Naive thymus-derived CD8-positive, alpha-beta T cell (primary cell): ENCODE data around the gene UBR4. TPM values are rescaled to one million over a fixed set of nuclear protein-coding genes. Genes with fewer than 3 reads are reported as not detected.

Source experiments
- ATAC-seq, 2 donors: fragments of 150-1000 bp; cut with Tn5 transposase in 1 of 2; sonication (Bioruptor Pico), chemical (Tn5 transposase) in 1 of 2; 1 replicate in 1 of 2; 2 replicates in 1 of 2; pipeline ENCODE4 v1.10.0; 2021; ENCODE audit warnings: mild to moderate bottlenecking in 2 of 2, moderate library complexity in 2 of 2
- POLR2A ChIA-PET: fragments of 350-600 bp; sonication (Branson Sonifier 250); formaldehyde crosslinking; loops from one replicate; lab custom pipeline; 2021; ENCODE audit warnings: antibody characterized with exemption; lab: Charles Lee
- DNase-seq, 10 donors: peaks; one replicate each; pipeline versions ENCODE4 v3.0.0 to v3.0.0-alpha.2; 2020 to 2022
- H3K27ac Mint-ChIP-seq, 10 donors: one replicate each; pipeline ENCODE4 v1.8.0; 2020 to 2022; ENCODE audit warnings: mild to moderate bottlenecking in 10 of 10, mixed read lengths in 10 of 10, moderate library complexity in 4 of 10, inconsistent platforms in 1 of 10
- H3K27me3 Mint-ChIP-seq, 5 donors: one replicate each; pipeline ENCODE4 v1.8.0; 2021 to 2022; ENCODE audit warnings: mixed read lengths in 5 of 5
- H3K36me3 Mint-ChIP-seq, 3 donors: one replicate each; pipeline ENCODE4 v1.8.0; 2020 to 2022; ENCODE audit warnings: mixed read lengths in 3 of 3, mild to moderate bottlenecking in 2 of 3, inconsistent platforms in 1 of 3
- H3K4me1 Mint-ChIP-seq, 4 donors: one replicate each; pipeline ENCODE4 v1.8.0; 2021 to 2022; ENCODE audit warnings: mixed read lengths in 4 of 4
- H3K4me3 Mint-ChIP-seq, 10 donors: one replicate each; pipeline ENCODE4 v1.8.0; 2020 to 2022; ENCODE audit warnings: mild to moderate bottlenecking in 10 of 10, mixed read lengths in 10 of 10, moderate library complexity in 6 of 10, inconsistent platforms in 1 of 10
- H3K9me3 Mint-ChIP-seq, 9 donors: one replicate each; pipeline ENCODE4 v1.8.0; 2020 to 2022; ENCODE audit warnings: mixed read lengths in 9 of 9, mild to moderate bottlenecking in 3 of 9, inconsistent platforms in 1 of 9, moderate library complexity in 1 of 9
- polyA plus RNA-seq, 3 donors: library from polyadenylated mRNA; unstranded; fragments of 300-500 nt; fragmentation: Illumina TruSeq; gene quantifications; one replicate each; pipeline ENCODE4 v1.2.3, GENCODE V29; 2021
- total RNA-seq, 8 experiments: library from RNA in 2 of 8; stranded (reverse) in 2 of 8; gene quantifications; one replicate each; pipeline ENCODE4 v1.2.3 and lab custom pipeline; 2021 to 2026

Gene UBR4
- total and polyA plus RNA-seq, 5 experiments from 2014 or later, result 10.2 to 156 (median 23.0) TPM

GRCh38 chr1:19096036-19096833, 113.8 kb downstream of the UBR4 start:
- H3K27me3 Mint-ChIP-seq, result no peaks in the 10 kb centered on the region
- H3K27ac Mint-ChIP-seq, result peak overlapping the region in 2 of 10 donors; percentile 23 to 29
- H3K36me3 Mint-ChIP-seq, result peaks cover 0 to 100% (median 49%) of the 10 kb centered on the region in 3 donors
- POLR2A ChIA-PET, result no interaction called here
- ATAC-seq, result no peak
- DNase-seq, result peak in 3 of 10 donors; percentile 21 to 65 (median 24)
- H3K9me3 Mint-ChIP-seq, result no peaks in the 10 kb centered on the region
- no peaks in the 10 kb centered on the region for H3K4me1 Mint-ChIP-seq
- no peak overlapping the region for H3K4me3 Mint-ChIP-seq

GRCh38 chr1:19091196-19091953, 118.7 kb downstream of the UBR4 start:
- Mint-ChIP-seq H3K4me1 (peaks cover 0 to 2% (median 0%) of the 10 kb centered on the region in 4 donors), H3K36me3 (peaks cover 10 to 98% (median 63%) of the 10 kb centered on the region in 3 donors), H3K9me3 (no peaks in the 10 kb centered on the region), H3K4me3 (no peak overlapping the region), H3K27ac (peak overlapping the region in 2 of 10 donors; percentile 8 to 65), H3K27me3 (no peaks in the 10 kb centered on the region)
- ATAC-seq (no peak), DNase-seq (no peak)
- POLR2A ChIA-PET, result interaction anchor here (0.5 to 0.7 kb wide), 2 partner anchors 20 to 157 kb away, joined by 3 read pairs; no protein-coding TSS in a partner anchor

- Mint-ChIP-seq H3K27me3 (no peaks in the 10 kb centered on the region), H3K4me3 (no peak overlapping the region), H3K9me3 (no peaks in the 10 kb centered on the region), H3K4me1 (peaks cover 0 to 2% (median 0%) of the 10 kb centered on the region in 4 donors), H3K36me3 (peaks cover 10 to 94% (median 65%) of the 10 kb centered on the region in 3 donors), H3K27ac (peak overlapping the region in 2 of 10 donors; percentile 38 to 44)
- ATAC-seq, result no peak
- POLR2A ChIA-PET, result interaction anchor here (1.0 kb wide), 1 partner anchor 117 kb away, joined by 3 read pairs; no protein-coding TSS in a partner anchor
- no peak for DNase-seq
Observed at GRCh38 chr1:19089524-19089923, 120.5 kb downstream of the UBR4 start.

DNA sequence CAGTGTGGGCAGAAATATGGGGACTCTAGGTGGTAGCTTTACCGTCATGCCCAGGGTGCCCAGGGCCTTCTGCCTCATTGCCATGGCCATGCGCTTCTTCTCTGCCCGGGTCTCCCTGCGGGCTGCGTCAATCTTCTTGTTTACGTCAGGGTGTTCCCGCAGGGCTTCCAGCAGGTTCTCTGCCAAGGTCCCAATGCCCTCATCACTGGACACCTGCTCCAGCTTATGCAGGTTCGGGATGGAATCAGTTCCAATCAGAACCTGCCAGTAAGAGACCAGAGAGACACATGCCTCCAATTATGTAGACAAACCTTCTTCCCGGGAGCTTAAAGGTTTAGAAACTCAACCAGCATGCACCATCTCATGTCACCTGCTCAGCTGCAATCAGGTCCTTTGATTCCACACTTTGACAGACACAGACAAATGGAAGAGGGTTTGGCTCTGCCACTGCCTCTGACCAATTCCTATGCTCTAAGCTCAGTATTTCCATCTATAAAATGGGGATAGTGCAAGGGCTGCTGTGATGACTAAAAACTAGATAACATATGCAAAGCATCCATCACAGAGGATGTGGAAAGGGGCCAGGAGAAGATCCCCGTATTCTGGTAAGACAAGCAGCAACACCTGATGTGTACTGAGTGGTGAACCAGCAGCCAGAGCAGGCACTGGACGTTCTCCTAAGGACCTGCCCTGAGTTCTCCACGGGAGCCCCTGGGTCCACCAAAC, 121.2 kb downstream of the UBR4 start:
- Mint-ChIP-seq H3K36me3 (peaks cover 10 to 94% (median 64%) of the 10 kb centered on the region in 3 donors), H3K27me3 (no peaks in the 10 kb centered on the region), H3K4me1 (peaks cover 0 to 2% (median under 1%) of the 10 kb centered on the region in 4 donors), H3K4me3 (no peak overlapping the region), H3K9me3 (no peaks in the 10 kb centered on the region), H3K27ac (peak overlapping the region in 2 of 10 donors; percentile 4 to 37)
- ATAC-seq (no peak), DNase-seq (no peak)
- POLR2A ChIA-PET, result interaction anchor here (1.0 to 1.7 kb wide), 2 partner anchors 13 to 117 kb away, joined by 3 to 4 read pairs; no protein-coding TSS in a partner anchor

DNA sequence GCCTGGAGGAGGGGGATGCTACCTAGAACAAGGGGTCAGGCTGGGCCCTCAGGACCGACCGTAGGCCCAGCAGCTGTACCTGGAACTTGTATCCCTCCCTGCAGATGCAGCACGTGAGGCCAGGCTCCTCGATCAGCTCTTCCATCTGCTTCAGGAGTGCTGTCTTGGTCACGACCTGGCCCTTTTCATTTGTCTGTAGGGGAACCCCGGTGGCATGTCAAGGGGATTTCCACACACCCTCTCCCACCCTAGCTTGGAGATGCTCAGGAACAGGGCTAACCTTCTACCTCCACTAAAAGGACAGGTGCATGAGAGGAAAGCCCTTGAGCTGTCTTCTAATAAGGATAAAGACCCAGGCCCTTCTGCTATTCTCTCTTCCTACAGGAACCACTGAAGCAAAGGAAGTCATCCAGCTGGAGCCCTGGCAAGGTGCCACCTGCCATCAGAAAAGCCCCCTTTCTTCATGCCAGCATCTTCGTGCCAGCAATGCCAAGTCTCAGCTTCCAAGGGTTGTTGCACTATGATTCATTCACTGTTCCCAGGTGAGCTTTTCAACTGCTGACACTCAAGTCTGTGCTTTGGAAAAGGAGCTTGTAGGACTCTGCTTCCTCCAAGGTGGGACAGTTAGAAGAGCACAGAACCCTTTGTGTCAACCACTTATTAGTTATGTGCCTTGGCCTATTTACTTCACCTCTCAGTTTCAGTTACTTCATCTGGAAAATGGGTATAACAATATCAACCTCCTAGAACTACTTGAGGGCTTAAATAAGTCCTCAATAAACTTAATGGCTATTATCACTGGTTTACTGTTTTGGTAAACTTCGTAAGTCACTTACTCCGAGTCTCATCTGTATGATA, 122.1 kb downstream of the UBR4 start:
- Mint-ChIP-seq H3K27me3 (no peaks in the 10 kb centered on the region), H3K27ac (peak overlapping the region in 3 of 10 donors; percentile 24 to 57 (median 34)), H3K4me3 (no peak overlapping the region), H3K9me3 (no peaks in the 10 kb centered on the region), H3K4me1 (peaks cover 0 to 3% (median 1%) of the 10 kb centered on the region in 4 donors), H3K36me3 (peaks cover 10 to 94% (median 66%) of the 10 kb centered on the region in 3 donors)
- ATAC-seq, result peak in 1 of 2 donors; percentile 44
- POLR2A ChIA-PET, result interaction anchor here (1.7 kb wide), 1 partner anchor 12 kb away, joined by 4 read pairs; no protein-coding TSS in a partner anchor
- peak in 1 of 10 donors; percentile 40 for DNase-seq

DNA sequence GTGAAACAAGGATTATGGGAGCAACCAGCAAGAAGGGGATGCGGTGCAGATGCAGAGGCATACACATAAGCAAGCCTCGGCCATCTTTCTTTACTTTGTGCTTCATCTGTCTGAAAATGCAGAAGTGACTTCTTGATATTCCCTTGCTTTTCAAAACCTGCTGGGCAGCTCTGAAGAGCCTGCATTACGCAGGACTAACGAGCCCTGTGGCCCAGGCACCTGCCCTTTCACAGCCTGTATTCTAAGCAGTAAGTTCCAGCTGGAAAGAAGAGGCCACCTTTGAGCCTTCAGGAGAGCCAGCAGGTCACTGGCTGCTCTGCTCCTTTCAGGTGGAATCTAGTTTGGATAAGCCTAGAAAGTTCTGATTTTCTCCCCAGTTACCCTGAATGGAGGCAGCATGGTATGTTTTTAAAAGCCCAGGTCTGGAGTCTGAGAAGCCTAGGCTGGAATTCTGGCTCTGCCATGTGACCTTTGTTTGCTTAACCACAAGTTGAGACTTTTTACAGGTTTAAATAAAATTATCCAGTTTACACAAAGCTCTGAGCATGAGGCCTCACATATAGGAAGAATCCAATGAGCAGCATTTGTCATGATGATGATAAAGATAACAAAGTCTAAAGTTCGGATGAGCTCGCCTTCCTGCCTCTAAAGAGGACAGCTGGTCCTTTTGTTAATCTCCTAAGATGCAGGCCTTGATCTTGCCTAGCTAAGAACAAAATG, 122.9 kb downstream of the UBR4 start:
- Mint-ChIP-seq H3K4me3 (no peak overlapping the region), H3K27me3 (no peaks in the 10 kb centered on the region), H3K9me3 (no peaks in the 10 kb centered on the region), H3K4me1 (peaks cover 0 to 3% (median 1%) of the 10 kb centered on the region in 4 donors), H3K36me3 (peaks cover 11 to 94% (median 60%) of the 10 kb centered on the region in 3 donors), H3K27ac (no peak overlapping the region)
- POLR2A ChIA-PET, result interaction anchor here (1.7 kb wide), 1 partner anchor 11 kb away, joined by 4 read pairs; no protein-coding TSS in a partner anchor
- DNase-seq, result no peak
- ATAC-seq, result no peak

DNA sequence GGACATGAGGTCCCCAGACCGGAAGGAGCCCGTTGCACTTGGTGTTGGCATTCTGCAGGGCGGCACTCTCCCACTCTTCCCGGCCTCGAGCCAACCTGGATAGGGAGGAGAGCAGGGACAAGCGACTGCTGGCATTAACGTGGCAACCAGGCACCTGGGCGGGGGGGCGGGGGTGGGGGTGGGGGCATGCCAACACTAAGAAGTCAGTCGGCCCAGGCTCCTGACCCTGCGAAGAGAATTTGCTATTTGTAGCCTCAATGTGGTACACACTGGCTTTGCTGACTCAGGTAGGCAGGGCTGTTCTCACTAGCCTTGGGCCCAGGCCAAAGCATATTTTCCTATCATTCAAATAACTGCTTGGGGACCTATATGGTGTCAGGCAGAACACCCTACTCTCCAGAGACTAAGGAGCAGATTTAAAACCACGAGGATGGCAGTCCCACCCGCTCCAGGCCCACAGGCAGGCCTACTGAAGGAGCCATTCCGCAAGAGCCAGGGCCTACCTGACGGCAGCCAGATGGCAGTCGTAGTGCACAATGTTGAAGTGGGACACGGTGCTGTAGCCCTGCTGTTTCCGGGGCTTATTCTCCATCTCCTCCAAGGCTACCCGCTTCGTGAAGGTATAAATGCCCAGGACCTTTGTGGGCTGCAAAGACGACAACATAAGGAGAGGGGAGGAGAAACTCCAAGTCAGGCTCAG, 123.7 kb downstream of the UBR4 start:
- Mint-ChIP-seq H3K36me3 (peaks cover 18 to 94% (median 62%) of the 10 kb centered on the region in 3 donors), H3K4me1 (peaks cover 0 to 3% (median 1%) of the 10 kb centered on the region in 4 donors), H3K4me3 (no peak overlapping the region), H3K9me3 (no peaks in the 10 kb centered on the region), H3K27me3 (no peaks in the 10 kb centered on the region), H3K27ac (peak overlapping the region in 1 of 10 donors; percentile 7)
- DNase-seq (peak in 1 of 10 donors; percentile 34), ATAC-seq (no peak)
- POLR2A ChIA-PET, result no interaction called here

- peaks cover 8 to 94% (median 52%) of the 10 kb centered on the region in 3 donors for H3K36me3 Mint-ChIP-seq
- POLR2A ChIA-PET, result no interaction called here
- no peak overlapping the region for H3K4me3 Mint-ChIP-seq
- DNase-seq (peak in 1 of 10 donors; percentile 51), ATAC-seq (no peak)
- peaks cover 0 to 3% (median 1%) of the 10 kb centered on the region in 4 donors for H3K4me1 Mint-ChIP-seq
- H3K9me3 Mint-ChIP-seq, result no peaks in the 10 kb centered on the region
- H3K27ac Mint-ChIP-seq, result no peak overlapping the region
- H3K27me3 Mint-ChIP-seq, result no peaks in the 10 kb centered on the region
Observed at GRCh38 chr1:19084206-19084738, 125.8 kb downstream of the UBR4 start.

DNA sequence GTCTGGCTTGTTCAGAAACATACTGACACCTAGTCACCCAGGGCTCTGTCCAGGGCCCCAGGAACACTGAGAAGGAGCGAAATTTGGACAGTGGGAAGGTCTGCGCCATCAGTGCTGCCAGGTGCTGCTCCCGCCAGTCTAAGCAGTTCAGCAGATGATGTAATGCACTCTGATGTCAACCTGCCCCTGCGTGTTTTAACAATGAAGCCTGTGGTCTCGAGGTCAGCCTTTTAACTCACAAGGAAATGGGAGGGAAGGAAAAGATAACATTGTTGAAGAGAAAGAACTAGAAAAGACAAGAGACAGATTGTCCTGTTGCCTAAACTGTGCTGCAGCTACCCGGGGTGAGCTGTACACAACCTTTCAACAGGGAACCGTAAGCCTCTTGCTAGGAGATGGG, 127.0 kb downstream of the UBR4 start:
- Mint-ChIP-seq H3K4me3 (peak overlapping the region in 1 of 10 donors; percentile 48), H3K27me3 (no peaks in the 10 kb centered on the region), H3K9me3 (no peaks in the 10 kb centered on the region), H3K36me3 (peaks cover 8 to 93% (median 50%) of the 10 kb centered on the region in 3 donors), H3K4me1 (peaks cover 0 to 3% (median 0%) of the 10 kb centered on the region in 4 donors), H3K27ac (no peak overlapping the region)
- POLR2A ChIA-PET, result no interaction called here
- DNase-seq (peak in 1 of 10 donors; percentile 54), ATAC-seq (no peak)

- H3K27ac Mint-ChIP-seq, result no peak overlapping the region
- peak in 1 of 10 donors; percentile 27 for DNase-seq
- POLR2A ChIA-PET, result no interaction called here
Observed at GRCh38 chr1:19081218-19081893, 128.7 kb downstream of the UBR4 start.

More at GRCh38 chr1:19081218-19081893, 128.7 kb downstream of the UBR4 start:
- Mint-ChIP-seq H3K4me1 (peaks cover 0 to 3% (median 0%) of the 10 kb centered on the region in 4 donors), H3K36me3 (peaks cover 8 to 95% (median 56%) of the 10 kb centered on the region in 3 donors), H3K9me3 (no peaks in the 10 kb centered on the region), H3K27me3 (no peaks in the 10 kb centered on the region), H3K4me3 (no peak overlapping the region)
- ATAC-seq, result no peak
